ENCODE data around the gene TRIM47.

DNA sequence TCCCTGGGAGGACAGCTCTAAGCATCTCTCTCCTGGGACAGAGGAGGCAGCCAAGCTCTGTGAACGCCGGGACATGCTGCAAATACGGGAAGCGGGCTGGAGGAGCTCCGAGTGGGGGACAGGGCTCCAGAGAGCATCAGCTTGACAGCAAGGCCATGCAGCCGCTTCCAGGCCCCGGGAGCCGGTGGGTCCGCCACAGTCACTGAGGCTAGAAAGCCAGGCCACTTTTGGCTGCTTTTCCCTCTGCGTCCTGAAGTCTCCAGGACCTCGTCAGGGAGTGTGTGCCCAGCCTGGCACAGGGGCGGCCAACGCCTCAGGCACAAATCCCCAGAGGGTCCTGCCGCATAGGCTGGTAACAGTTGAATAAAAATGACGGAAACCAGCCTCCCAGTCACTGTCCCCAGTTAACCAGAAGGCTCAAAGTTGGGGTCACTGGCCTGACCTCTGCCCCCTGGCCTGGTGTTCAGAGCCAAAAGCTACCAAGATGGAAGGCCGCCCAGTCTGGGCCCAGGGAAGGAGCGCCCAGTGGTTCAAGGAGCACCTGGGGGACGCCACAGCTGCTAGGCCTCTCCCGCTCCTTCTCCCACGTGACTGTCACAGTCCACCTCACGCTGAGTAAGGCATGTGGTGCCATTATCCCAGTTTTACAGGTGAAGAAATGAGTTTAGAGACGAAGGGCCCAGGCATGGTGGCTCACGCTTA lies 21.5 kb upstream of the TRIM47 start:
- TF ChIP-seq, protein P1, sequence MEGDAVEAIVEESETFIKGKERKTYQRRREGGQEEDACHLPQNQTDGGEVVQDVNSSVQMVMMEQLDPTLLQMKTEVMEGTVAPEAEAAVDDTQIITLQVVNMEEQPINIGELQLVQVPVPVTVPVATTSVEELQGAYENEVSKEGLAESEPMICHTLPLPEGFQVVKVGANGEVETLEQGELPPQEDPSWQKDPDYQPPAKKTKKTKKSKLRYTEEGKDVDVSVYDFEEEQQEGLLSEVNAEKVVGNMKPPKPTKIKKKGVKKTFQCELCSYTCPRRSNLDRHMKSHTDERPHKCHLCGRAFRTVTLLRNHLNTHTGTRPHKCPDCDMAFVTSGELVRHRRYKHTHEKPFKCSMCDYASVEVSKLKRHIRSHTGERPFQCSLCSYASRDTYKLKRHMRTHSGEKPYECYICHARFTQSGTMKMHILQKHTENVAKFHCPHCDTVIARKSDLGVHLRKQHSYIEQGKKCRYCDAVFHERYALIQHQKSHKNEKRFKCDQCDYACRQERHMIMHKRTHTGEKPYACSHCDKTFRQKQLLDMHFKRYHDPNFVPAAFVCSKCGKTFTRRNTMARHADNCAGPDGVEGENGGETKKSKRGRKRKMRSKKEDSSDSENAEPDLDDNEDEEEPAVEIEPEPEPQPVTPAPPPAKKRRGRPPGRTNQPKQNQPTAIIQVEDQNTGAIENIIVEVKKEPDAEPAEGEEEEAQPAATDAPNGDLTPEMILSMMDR (IDR thresholded peaks at IDR 0.05): no peak
- TF ChIP-seq EP300 (IDR thresholded peaks at IDR 0.05): no peak
- TF ChIP-seq POLR2A (IDR thresholded peaks at IDR 0.05): no peak

Measured in stomach (tissue), 4 donors.